Activated CD4-positive, alpha-beta T cell treated with anti-CD3 and anti-CD28 coated beads, Interleukin-10, Interleukin-2, amounts not matched to agents 100 ng/mL and 50 ng/mL, durations not matched to agents 16 hours and 8 hours (primary cell): ENCODE results near the gene BCAS3.
A peak's percentile ranks its signal among the peaks of the same experiment; 100 is the strongest.
"Not testable (repeated sequence)": the region's sequence is repeated elsewhere in the genome, so short reads cannot be mapped to it uniquely, and the experiment has no call there.

Source experiments
- DNase-seq: peaks from one replicate; pipeline ENCODE4 v3.0.0-alpha.2; 2020

BCAS3 gene

GRCh38 chr17:61239327-61239726 is 561.7 kb downstream of the BCAS3 start:
- peak; percentile 33 for DNase-seq

GRCh38 chr17:61239953-61240352 is 562.3 kb downstream of the BCAS3 start:
- no peak for DNase-seq

GRCh38 chr17:61240851-61241468 is 563.3 kb downstream of the BCAS3 start:
- DNase-seq: no peak

GRCh38 chr17:61244988-61245387 is 567.3 kb downstream of the BCAS3 start:
- DNase-seq: not testable (repeated sequence)

- no peak for DNase-seq
Measured at GRCh38 chr17:61245706-61246135, 568.1 kb downstream of the BCAS3 start.

GRCh38 chr17:61247439-61247838 is 569.8 kb downstream of the BCAS3 start:
- no peak for DNase-seq

- DNase-seq: no peak
Measured at GRCh38 chr17:61248399-61248798, 570.7 kb downstream of the BCAS3 start.

GRCh38 chr17:61249649-61250299 is 572.1 kb downstream of the BCAS3 start:
- no peak for DNase-seq

- no peak for DNase-seq
Measured at GRCh38 chr17:61250335-61250890, 572.8 kb downstream of the BCAS3 start.

- DNase-seq: no peak
Measured at GRCh38 chr17:61251939-61252865, 574.6 kb downstream of the BCAS3 start.

GRCh38 chr17:61253362-61253761 is 575.7 kb downstream of the BCAS3 start:
- no peak for DNase-seq

- no peak for DNase-seq
Measured at GRCh38 chr17:61253937-61254574, 576.4 kb downstream of the BCAS3 start.

GRCh38 chr17:61254904-61255303 is 577.3 kb downstream of the BCAS3 start:
- DNase-seq: no peak

GRCh38 chr17:61255647-61256046 is 578.0 kb downstream of the BCAS3 start:
- DNase-seq: no peak

GRCh38 chr17:61259360-61259759 is 581.7 kb downstream of the BCAS3 start:
- no peak for DNase-seq

GRCh38 chr17:61260071-61260797 is 582.6 kb downstream of the BCAS3 start:
- no peak for DNase-seq

GRCh38 chr17:61261001-61261637 is 583.5 kb downstream of the BCAS3 start:
- DNase-seq: no peak

GRCh38 chr17:61265397-61265796 is 587.7 kb downstream of the BCAS3 start:
- no peak for DNase-seq

- DNase-seq: no peak
Measured at GRCh38 chr17:61267847-61268246, 590.2 kb downstream of the BCAS3 start.

GRCh38 chr17:61275395-61275794 is 597.7 kb downstream of the BCAS3 start:
- no peak for DNase-seq

- no peak for DNase-seq
Measured at GRCh38 chr17:61276806-61277205, 599.2 kb downstream of the BCAS3 start.
